GM21381 (cell line): Measurements from ENCODE around the gene AIMP2.
A peak's percentile ranks its signal among the peaks of the same experiment; 100 is the strongest.
"Not testable (repeated sequence)": the region's sequence is repeated elsewhere in the genome, so short reads cannot be mapped to it uniquely, and the experiment has no call there.

Source experiments
- ATAC-seq: cut with Tn5 transposase; IDR thresholded peaks from one replicate; pipeline ENCODE4 v1.9.1; 2021; ENCODE audit warnings: mild to moderate bottlenecking, moderate library complexity; ENCODE audit not compliant: unreplicated experiment

Gene AIMP2

DNA sequence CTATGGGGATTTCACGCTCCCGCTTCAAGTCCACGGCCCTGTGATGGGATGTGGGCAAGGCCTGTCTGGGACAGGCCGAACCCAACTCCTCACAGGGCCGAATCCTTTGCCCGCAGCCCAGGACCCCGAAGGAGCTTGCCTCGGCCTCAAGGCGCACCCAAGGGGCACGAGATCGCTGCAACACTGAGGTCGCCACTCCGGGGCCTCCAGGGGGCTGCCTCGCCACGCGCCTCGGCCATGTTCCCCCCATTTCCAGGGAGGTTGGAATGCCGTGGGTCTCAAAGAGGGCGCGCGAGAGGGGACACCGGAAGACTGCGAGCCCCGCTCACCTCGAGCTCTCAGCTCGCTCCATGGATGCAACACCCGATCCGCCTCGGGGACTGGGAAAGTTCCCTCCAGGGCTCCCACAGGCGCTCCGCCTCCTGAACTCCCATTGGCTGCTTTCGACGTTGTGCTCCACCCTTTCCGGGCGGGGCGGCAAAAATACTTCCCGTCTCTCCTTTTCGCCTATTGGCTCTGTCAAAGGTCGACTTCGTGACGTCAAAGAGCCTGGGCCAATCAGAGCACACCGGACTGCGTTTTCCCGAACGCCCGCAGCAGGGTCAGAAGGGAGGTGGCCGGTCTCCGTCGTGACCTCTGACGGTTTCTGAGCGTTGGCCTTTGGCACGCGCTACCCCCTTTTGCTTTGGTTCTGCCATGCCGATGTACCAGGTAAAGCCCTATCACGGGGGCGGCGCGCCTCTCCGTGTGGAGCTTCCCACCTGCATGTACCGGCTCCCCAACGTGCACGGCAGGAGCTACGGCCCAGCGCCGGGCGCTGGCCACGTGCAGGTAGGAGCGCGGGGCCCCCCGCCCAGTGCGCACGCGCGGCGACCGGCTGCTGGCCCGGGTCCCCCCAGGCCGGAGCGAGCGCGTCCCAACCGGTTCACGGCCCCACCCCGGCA, at the start of gene AIMP2, which contains the start of gene PMS2:
Gene AIMP2 (plus strand): TSS at position 605 of the 944 bp plus-strand sequence. CDS start 92 bp downstream, at position 697.
Gene PMS2 (minus strand): TSS at position 382 of the 944 bp plus-strand sequence. CDS start 30 bp downstream, at position 352.
- ATAC-seq: peak; percentile 93

DNA sequence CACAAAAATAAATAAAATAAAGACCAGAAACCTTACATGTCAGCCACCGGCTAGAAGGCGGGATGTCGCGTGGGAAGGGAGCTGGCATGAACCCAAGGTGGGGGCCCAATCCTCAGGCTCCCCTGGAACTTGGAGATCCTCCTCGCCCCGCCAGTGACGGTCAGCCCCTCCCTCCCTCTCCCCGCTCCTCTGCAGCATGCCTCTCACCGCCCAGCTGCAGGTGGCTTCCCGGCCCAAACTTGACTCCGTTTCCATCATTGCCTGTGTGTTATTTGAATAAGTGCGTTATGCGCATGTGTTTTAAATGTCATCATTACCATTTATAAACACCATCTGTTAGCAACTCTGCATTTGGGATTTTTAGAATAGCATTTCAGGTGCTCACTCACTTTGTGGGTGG, 45.9 kb upstream of the AIMP2 start:
- not testable (repeated sequence) for ATAC-seq

DNA sequence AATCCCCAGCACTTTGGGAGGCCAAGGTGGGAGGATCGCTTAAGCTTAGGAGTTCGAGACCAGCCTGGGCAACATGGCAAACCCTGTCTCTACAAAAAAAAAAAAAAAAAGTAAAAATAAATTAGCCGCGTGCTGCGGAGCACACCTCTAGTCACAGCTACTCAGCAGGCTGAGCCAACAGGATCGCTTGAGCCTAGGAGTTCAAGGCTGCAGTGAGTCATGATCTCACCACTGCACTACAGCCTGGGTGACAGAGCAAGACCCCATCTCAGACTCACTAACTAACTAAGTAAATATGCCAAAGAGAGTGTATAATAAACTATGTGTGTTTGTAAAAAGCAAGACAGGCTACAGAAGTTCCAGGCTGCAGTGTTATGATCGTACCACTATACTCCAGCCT, 45.3 kb upstream of the AIMP2 start:
- ATAC-seq: not testable (repeated sequence)

DNA sequence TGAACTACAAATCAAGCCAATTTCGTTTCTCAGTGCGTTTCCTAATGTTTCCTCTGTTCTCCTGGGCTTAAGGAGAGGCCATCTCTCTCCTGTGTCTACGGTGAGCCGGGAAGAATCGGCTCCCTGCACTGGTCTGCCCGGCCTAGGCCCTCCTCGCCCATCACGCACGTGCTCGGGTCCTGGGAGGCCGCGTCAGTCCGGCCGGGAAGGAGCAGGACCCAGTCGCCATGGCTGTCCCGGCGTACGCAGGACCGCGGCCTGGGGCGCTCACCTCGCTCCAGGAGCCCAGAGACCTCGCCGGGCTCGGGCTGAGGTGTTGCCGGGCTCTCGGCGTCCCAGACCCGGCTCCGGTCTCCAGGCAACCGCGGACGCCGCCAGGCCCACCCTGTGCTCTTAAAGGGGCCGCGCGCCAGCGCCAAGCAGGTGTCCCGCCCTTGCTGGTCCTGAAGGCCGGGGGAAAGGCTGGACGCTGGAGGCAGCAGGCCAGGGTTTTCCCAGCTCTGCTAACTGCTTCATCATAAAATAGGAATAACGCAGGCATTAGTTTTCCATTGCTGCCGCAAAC, 38.6 kb upstream of the AIMP2 start, which contains the start of gene RSPH10B:
Gene RSPH10B (minus strand): TSS at position 343 of the 565 bp plus-strand sequence. CDS start 3,573 bp downstream, outside the sequence.
- not testable (repeated sequence) for ATAC-seq

DNA sequence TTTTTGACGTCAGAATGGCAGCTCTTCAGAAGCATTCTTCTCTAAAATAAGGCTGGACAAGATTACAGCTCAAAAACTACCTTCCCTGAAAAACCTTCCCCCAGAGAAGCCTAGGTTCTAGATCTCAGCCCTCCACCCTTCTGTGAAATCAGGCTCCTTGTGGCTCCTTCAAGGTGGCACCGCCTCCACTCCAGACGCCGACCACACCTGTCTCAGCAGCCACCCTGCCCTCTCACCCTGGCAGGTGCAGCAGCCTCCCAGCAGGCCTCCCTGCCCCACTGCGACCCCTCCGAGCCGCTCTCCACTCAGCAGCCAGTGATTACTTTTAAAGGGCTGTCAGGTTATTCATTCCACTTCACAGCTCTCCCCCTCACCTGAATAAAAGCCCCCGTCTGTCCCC, 35.5 kb upstream of the AIMP2 start:
- ATAC-seq: not testable (repeated sequence)

DNA sequence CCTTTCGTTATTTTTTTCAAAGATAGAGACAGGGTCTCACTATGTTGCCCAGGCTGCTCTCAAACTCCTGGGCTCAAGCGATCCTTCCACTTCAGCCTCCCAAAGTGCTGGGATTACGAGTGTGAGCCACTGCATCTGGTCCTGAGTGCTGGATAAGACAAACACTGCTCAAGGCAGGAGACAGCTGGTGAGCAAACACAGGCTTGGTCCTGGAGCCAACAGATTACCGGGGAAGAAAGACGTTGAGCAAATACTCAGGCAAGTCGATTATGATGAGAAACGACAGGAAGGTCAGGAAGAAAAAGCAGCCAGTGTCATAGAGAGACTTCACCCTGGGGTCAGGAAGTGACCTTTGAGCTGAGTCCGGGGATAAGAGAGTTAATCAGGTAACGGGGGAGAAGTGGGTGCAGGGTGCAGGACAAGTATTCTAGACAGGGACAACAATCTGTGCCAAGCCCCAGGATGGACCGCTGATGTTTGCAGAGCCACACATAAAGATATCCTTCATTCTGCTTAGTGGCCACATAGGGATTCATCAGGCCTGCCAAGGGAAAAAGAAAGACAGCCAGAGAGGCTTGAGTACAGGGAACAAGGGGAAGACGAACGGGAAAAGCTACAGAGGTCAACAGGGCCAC, 29.3 kb upstream of the AIMP2 start:
- not testable (repeated sequence) for ATAC-seq

DNA sequence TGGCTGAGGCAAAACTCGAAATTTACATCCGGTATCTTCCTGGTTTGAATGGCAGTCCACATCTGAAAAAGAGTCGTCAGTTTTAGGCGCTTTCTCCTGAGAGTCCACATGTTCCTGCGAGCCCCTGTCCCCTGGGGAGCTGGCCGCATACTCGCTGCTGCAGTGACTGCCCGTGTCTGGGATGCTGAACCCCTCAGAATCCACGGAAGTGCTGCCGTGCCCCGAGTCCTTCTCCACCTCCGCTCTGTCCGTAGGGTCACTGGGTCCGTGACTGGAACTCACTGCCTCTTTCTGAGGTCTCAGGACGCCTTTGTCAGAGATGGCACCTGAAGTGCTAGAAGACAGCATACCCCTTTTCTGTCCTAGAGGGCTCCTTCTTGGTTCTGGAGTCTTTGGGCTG, 22.0 kb upstream of the AIMP2 start:
- ATAC-seq: not testable (repeated sequence)

DNA sequence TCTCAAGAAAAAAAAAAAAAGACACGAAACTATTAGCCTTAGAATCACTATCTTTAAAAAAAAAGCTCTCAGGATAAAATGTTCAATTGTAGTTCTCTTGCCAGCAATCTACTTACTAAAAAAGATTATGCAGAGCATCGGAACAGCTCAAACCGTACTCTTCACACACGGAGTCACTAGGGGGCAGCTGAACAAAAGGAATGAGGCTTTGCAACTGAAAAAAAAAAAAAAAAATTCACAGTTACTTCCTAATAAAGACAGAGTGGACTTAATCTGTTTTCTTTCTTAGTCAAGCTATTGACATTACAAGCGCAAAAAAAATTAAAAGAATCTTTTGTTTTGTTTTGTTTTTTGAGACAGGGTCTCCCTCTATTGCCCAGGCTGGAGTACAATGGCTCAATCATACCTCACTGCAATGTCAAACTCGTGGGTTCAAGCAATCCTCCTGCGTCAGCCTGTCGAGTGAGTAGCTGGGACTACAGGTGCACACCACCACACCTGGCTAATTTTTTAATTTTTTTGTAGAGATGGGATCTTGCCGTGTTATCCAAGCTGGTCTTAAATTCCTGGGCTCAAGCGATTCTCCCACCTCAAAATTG, 11.8 kb upstream of the AIMP2 start:
- ATAC-seq: no peak

DNA sequence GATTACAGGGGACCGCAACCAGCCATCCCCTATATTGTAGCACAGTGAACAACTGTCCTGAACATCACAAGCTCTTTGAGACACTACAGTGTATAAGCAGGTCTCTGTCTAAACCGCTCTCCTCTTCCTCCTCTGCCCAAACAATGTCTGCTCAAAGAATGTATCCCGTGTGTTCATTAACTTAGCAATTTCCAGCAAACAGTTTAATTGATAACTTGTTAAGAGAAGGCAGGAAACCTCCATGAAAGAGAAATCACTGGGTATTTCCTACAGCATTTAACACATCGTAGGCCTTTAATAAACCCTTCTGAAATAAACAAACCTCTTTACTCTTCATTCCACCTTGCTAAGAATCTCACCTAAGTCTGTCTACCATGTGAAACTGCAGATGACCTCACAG, 1.7 kb upstream of the AIMP2 start:
- no peak for ATAC-seq

DNA sequence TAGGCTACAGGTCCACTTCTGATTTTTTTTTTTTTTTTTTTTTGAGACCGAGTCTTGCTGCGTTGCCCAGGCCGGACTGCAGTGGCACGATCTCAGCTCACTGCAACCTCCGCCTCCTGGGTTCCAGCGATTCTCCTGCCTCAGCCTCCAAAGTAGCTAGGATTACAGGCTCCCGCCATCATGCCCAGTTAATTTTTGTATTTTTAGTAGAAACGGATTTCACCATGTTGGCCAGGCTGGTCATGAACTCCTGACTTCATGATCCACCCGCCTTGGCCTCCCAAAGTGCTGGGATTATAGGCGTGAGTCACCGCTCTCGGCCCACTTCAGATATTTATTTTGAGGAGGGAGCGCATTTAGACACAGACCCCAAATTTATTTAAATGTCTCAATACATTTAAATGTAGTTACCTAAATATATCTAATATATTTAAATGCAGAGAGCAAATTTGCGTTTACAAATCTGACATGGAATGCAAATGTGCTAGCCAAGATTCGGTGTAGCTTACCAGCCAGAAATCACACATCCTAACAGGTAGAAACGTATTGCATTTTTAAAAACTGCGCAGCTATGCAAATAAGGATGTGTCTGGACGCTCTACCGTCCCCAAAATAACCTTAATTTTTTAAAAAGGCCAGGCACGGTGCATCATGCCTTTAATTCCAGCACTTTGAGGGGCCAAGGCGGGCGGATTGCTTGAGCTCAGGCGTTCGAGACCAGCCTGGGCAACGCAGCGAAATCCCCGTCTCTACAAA, 1.1 kb upstream of the AIMP2 start:
- ATAC-seq: not testable (repeated sequence)

DNA sequence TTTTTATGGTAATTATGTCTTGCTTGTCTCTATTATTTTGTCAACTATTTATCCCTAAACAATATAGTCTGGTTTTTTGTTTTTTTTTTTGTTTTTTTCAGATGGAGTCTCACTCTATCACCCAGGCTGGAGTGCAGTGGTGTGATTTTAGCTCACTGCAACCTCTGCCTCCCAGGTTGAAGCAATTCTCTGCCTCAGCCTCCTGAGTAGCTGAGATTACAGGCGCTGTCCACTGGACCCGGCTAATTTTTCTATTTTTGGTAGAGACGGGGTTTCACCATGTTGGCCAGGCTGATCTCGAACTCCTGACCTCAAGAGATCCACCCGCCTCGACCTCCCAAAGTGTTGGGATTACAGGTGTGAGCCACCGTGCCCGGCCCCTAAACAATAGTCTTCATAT, 1.3 kb downstream of the AIMP2 start:
- not testable (repeated sequence) for ATAC-seq

DNA sequence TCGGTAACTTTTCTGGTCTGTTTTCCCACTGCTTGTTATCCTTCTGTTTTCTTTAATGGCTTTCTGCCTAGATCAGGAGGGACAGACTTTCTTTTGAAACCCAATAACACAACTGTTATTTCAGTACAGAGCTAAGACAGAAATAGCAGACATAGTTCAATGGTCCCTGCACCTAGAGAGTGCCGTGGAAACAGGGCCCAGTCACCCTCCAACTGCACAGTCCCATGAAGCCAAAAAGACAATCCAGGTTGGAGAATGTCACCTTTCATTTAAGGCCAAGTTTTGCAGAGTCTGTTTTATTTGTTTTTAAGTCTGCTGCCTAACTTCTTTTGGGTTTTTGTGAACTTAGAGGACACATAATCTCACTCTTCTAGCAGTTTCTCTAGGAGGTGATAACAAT, 2.5 kb downstream of the AIMP2 start:
- ATAC-seq: no peak

DNA sequence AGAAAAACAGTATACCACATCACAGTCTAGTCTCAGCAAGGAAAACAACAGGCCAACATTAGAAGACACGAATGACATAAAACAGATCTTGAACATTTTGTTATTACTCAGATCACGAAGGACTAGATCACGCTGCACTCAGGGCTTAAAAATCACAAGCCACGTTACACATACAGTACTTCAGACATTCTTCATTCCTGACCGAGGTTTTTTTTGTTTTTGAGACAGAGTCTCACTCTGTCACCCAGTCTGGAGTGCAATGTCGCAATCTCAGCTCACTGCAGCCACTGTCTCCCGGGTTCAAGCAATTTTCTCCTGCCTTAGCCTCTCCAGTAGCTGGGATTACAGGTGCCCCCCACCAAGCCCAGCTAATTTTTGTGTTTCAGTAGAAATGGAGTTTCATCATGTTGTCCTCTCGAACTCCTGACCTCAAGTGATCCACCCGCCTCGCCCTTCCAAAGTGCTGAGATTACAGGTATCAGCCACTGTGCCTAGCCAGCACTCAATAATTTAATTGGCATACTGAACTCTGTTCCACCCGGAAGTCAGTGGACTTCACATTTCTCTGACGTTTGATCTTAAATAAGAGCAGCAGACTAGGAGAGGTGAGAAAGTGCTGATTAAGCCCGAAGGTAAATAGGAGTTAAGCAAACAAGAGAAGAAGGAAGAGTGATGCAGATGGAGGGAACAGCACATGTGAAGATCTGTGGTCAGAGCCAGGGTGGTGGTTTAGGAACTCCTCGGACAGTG, 3.5 kb downstream of the AIMP2 start:
- no peak for ATAC-seq

DNA sequence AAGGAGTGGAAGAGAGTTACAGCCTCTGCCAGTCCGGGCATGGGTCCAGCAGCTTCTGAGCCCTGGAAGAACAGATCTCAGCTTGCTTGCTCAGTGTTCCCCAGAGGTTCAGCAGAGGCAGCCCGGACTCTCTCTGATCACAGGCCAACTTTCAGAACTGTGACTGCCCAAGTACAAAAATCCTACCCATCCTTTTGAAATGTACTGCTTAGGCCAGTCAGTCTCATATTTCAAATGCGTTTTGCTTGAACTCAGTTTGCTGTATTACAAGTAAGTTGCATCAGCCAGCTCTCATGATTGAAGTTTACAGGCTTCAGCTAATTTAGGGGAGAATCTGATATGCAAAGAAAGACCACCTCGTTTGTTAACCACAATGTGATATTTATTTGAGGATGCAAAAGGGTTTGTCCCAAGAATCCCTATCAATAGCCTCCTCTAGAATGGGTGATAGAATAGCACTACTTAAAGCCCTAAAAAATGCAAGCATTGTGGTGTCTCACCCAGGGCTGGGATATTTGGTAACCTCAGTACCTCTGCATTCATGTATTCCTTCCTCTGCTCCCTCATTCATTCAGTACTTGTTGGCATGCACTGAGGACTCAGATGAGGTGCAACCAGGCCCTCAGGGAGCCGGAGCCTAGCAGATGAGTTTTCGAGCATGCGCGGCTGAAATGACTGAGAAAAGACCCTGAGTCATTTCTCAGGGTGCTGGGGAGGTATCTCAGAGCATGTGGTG, 7.0 kb downstream of the AIMP2 start:
- no peak for ATAC-seq

DNA sequence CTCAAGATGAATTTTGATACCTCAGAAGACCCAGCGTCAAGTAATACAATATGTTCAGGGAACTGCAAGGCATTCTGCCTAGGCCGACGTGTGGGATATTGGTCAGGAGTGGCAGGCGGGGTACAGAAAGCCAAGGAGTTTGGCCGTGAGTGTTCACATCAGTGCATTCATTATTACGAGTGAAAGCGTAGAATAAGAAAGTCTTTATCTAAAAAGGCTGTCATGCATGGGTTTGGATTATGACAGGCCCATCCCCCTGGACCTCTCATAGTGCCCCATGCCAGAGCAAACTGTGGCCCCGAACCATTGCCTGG, 7.5 kb downstream of the AIMP2 start:
- ATAC-seq: no peak

DNA sequence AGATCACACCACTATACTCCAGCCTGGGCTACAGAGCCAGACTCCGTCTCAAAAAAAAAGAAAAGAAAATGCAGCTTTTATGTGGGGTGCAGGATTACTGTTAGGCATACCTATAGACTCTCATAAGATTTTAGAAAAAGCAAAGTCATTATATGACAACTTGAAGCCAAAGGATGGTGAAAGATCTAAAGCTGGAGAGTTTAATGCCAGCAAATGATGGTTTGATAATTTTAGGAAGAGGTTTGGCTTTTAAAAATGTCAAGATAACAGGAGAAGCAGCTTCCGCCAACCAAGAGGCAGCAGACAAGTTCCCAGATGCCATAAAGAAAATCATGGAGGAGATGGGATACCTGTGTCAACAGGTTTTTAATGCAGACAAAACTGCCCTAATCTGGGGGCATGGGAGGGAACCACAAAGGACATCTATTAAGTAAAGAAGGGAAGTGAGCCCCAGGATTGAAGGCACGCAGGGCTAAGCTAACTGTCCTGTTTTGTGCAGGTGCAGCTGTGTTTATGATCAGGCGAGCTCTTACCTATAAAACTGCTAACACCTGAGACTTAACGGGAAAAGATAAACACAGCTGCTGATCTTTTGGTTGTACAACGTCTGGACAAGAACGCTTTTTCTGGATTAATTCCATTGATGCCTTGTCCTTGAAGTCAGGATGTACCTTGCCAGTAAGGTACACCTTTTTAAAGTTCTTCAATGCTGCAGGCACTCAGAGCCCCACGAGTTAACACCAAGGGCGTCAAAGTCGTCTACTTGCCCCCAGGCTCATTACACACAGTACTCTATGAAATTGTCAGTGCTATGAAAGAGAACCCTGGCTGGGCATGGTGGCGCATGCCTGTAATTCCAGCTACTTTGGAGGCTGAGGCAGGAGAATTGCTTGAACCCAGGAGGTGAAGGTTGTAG, 11.6 kb downstream of the AIMP2 start:
- no peak for ATAC-seq

DNA sequence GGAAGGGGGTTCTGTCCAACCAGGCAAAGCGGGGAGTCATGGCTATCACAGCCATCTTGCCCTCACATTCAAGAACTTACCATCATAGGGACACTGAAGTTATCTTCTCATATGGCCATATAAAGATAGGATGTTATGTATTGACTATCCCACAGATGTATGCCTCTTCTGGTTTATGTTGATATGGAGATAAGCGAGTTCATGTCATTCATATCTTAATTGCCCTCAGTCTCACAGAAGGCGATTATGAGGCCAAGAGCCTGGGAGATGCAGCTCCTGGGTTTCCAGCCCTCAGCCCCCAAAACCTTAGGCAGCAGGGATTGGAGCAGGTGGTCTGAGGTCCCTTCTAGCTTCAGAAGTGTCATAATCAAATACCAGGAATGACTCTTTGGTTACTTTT, 13.6 kb downstream of the AIMP2 start:
- no peak for ATAC-seq

DNA sequence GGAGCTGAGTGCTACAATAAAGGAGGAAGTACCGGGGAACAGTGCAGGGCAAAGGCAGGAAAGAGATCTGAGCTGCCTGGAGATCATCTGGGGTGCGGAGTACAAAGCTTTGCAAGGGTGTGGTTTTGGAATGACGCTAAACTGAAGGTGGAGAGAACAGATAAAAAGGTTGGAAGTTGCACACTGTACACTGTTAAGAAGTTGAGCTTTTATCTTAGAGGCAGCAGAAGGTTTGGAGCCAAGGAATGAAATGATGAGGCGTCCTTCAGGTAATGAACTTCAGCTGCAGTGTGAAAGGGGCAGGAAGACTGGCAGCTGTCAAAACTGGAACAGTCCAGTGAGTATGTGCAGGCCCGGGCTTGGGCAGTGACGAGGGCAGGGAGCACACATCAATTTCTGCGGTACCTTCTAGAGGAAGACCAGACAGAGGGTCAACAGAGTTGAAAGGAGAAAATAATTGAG, 14.9 kb downstream of the AIMP2 start:
- no peak for ATAC-seq
